Measurements from ENCODE around the gene MYH9.

MYH9 gene

DNA sequence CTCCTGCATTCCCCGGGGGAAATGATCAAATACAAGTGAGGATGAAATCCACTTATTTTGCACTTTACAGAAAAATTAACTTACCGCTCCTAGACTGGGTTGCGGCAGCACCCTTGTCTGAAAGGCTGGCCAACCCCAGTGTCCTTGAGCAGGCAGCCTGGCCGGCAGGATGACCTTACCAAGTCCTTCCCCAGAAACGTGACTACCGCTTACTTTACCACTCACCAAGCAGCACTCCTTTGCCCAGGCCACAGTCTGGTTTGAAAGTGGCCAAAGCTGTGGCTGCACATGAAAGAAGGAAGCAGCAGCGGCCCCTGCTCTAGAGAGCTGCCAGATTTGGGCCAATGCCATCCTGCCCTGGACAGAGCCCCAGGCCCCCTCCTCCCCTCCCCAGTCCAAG, 20.3 kb downstream of the MYH9 start:
- H3K27ac ChIP-seq (ENCODE audit: low read depth, low read length): no peak overlapping the region

GRCh38 chr22:36367066-36367465, 20.7 kb downstream of the MYH9 start:
- Histone ChIP-seq H3F3A (ENCODE audit: control insufficient read depth, insufficient read depth) (no peaks in the 10 kb centered on the region), H3K27me3 (ENCODE audit: control insufficient read depth, low read length) (no peaks in the 10 kb centered on the region), H3K9me2 (replicated peaks; ENCODE audit: control insufficient read depth, low read length) (no peaks in the 10 kb centered on the region), H4K20me1 (ENCODE audit: control insufficient read depth, insufficient read depth, low read depth, low read length) (peaks cover 53% of the 10 kb centered on the region), H3K9me3 (ENCODE audit: control insufficient read depth, insufficient read depth, low read length) (no peaks in the 10 kb centered on the region), H3K4me1 (ENCODE audit: control insufficient read depth, low read length) (peaks cover 83% of the 10 kb centered on the region), H3K4me2 (ENCODE audit: low read length) (no peak overlapping the region), H3K27ac (ENCODE audit: low read depth, low read length) (no peak overlapping the region), H3K79me2 (ENCODE audit: control insufficient read depth, low read length) (peaks cover 100% of the 10 kb centered on the region), H3K36me3 (ENCODE audit: control insufficient read depth, low read length) (peaks cover 54% of the 10 kb centered on the region), H3K4me3 (ENCODE audit: low read length) (no peak overlapping the region)
- no peak for TF ChIP-seq EZH2phosphoT487 (IDR thresholded peaks at IDR 0.05; ENCODE audit: borderline replicate concordance, low read length)
- TF ChIP-seq, protein P1, sequence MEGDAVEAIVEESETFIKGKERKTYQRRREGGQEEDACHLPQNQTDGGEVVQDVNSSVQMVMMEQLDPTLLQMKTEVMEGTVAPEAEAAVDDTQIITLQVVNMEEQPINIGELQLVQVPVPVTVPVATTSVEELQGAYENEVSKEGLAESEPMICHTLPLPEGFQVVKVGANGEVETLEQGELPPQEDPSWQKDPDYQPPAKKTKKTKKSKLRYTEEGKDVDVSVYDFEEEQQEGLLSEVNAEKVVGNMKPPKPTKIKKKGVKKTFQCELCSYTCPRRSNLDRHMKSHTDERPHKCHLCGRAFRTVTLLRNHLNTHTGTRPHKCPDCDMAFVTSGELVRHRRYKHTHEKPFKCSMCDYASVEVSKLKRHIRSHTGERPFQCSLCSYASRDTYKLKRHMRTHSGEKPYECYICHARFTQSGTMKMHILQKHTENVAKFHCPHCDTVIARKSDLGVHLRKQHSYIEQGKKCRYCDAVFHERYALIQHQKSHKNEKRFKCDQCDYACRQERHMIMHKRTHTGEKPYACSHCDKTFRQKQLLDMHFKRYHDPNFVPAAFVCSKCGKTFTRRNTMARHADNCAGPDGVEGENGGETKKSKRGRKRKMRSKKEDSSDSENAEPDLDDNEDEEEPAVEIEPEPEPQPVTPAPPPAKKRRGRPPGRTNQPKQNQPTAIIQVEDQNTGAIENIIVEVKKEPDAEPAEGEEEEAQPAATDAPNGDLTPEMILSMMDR (IDR thresholded peaks at IDR 0.05; ENCODE audit: low read depth, low read length, poor library complexity, severe bottlenecking): no peak

More for the DNA sequence above, 20.3 kb downstream of the MYH9 start:
- TF ChIP-seq EZH2phosphoT487 (IDR thresholded peaks at IDR 0.05; ENCODE audit: borderline replicate concordance, low read length): no peak
- TF ChIP-seq, protein P1 (IDR thresholded peaks at IDR 0.05; ENCODE audit: low read depth, low read length, poor library complexity, severe bottlenecking): no peak
- no peaks in the 10 kb centered on the region for H3F3A ChIP-seq (ENCODE audit: control insufficient read depth, insufficient read depth)
- H3K79me2 ChIP-seq (ENCODE audit: control insufficient read depth, low read length): peaks cover 100% of the 10 kb centered on the region
- no peaks in the 10 kb centered on the region for H3K9me3 ChIP-seq (ENCODE audit: control insufficient read depth, insufficient read depth, low read length)
- H3K4me1 ChIP-seq (ENCODE audit: control insufficient read depth, low read length): peaks cover 83% of the 10 kb centered on the region
- H3K4me2 ChIP-seq (ENCODE audit: low read length): no peak overlapping the region
- peaks cover 51% of the 10 kb centered on the region for H3K36me3 ChIP-seq (ENCODE audit: control insufficient read depth, low read length)
- H4K20me1 ChIP-seq (ENCODE audit: control insufficient read depth, insufficient read depth, low read depth, low read length): peaks cover 52% of the 10 kb centered on the region
- no peaks in the 10 kb centered on the region for H3K9me2 ChIP-seq (replicated peaks; ENCODE audit: control insufficient read depth, low read length)
- no peak overlapping the region for H3K4me3 ChIP-seq (ENCODE audit: low read length)
- H3K27me3 ChIP-seq (ENCODE audit: control insufficient read depth, low read length): no peaks in the 10 kb centered on the region

DNA sequence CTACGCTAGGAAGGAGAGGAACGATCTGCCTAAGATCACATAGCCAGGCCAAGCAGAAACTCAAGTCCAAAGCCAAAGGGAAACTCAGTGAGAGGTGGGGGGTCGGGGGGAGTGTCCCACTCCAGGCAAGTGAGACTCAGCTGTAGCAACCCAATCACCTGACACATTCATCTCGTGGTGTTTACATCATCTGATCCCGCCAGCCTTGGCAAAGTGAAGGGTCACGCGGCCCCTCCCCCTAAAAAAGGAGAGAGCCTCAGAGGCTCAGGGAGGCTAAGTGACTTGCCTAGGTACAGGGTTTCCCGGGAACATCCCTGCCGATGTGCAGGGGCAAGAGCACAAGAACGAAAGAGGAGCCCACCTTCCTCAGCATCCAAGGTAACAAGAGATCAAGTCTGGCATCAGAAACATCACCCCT, 21.5 kb downstream of the MYH9 start:
- no peaks in the 10 kb centered on the region for H3K9me3 ChIP-seq (ENCODE audit: control insufficient read depth, insufficient read depth, low read length)
- peaks cover 51% of the 10 kb centered on the region for H4K20me1 ChIP-seq (ENCODE audit: control insufficient read depth, insufficient read depth, low read depth, low read length)
- peaks cover 55% of the 10 kb centered on the region for H3K36me3 ChIP-seq (ENCODE audit: control insufficient read depth, low read length)
- no peaks in the 10 kb centered on the region for H3K9me2 ChIP-seq (replicated peaks; ENCODE audit: control insufficient read depth, low read length)
- peaks cover 100% of the 10 kb centered on the region for H3K79me2 ChIP-seq (ENCODE audit: control insufficient read depth, low read length)
- H3K4me2 ChIP-seq (ENCODE audit: low read length): no peak overlapping the region
- peaks cover 83% of the 10 kb centered on the region for H3K4me1 ChIP-seq (ENCODE audit: control insufficient read depth, low read length)
- H3K27me3 ChIP-seq (ENCODE audit: control insufficient read depth, low read length): no peaks in the 10 kb centered on the region
- TF ChIP-seq EZH2phosphoT487 (IDR thresholded peaks at IDR 0.05; ENCODE audit: borderline replicate concordance, low read length): no peak
- TF ChIP-seq, protein P1 (IDR thresholded peaks at IDR 0.05; ENCODE audit: low read depth, low read length, poor library complexity, severe bottlenecking): no peak
- H3K27ac ChIP-seq (ENCODE audit: low read depth, low read length): no peak overlapping the region
- no peak overlapping the region for H3K4me3 ChIP-seq (ENCODE audit: low read length)
- H3F3A ChIP-seq (ENCODE audit: control insufficient read depth, insufficient read depth): no peaks in the 10 kb centered on the region

Measured in DOHH2 (cell line).